Transverse colon (tissue), 4 donors: ENCODE measurements around the gene COA6.

Experiments used
- CTCF ChIP-seq, 5 experiments: fragments of 200-600 bp in 3 of 5; fragments of 450-650 bp in 2 of 5; sonication (generic) in 3 of 5; IDR thresholded peaks; 1 replicate in 2 of 5; 2 replicates in 3 of 5; pipeline ENCODE4 v1.5.1; 2016 to 2017; ENCODE audit warnings: antibody characterized with exemption in 5 of 5, inconsistent platforms in 3 of 5, mild to moderate bottlenecking in 2 of 5, moderate library complexity in 1 of 5
- POLR2A ChIP-seq: fragments of 450-650 bp; IDR thresholded peaks from one replicate; pipeline ENCODE4 v1.6.1; 2016; ENCODE audit warnings: antibody characterized with exemption, mild to moderate bottlenecking, moderate library complexity
- POLR2AphosphoS5 ChIP-seq, 3 donors: sonication (generic); formaldehyde crosslinking; IDR thresholded peaks; one replicate each; pipeline ENCODE4 v1.6.1; 2016; ENCODE audit warnings: antibody characterized with exemption in 3 of 3

GRCh38 chr1:234355782-234356510 is 17.3 kb upstream of the COA6 start:
- TF ChIP-seq CTCF (IDR thresholded peaks at IDR 0.05) (no peak), POLR2AphosphoS5 (IDR thresholded peaks at IDR 0.05) (no peak), POLR2A (no peak)
